GM18526 (cell line): ENCODE results near the gene VSTM2B.

Experiments used
- POLR2A ChIP-seq: IDR thresholded peaks from 3 replicates; pipeline ENCODE4 v1.6.1; 2011; ENCODE audit not compliant: insufficient read length; ENCODE audit errors: extremely low read depth

VSTM2B gene

GRCh38 chr19:29588095-29588494, 62.3 kb downstream of the VSTM2B start:
- no peak for TF ChIP-seq POLR2A

- TF ChIP-seq POLR2A: no peak
Observed at GRCh38 chr19:29590278-29590677, 64.5 kb downstream of the VSTM2B start.

GRCh38 chr19:29591670-29592069, 65.9 kb downstream of the VSTM2B start:
- TF ChIP-seq POLR2A: no peak

- no peak for TF ChIP-seq POLR2A
Observed at GRCh38 chr19:29593869-29594268, 68.1 kb downstream of the VSTM2B start.

GRCh38 chr19:29596080-29596727, 70.4 kb downstream of the VSTM2B start:
- no peak for TF ChIP-seq POLR2A

GRCh38 chr19:29596885-29597525, 71.2 kb downstream of the VSTM2B start:
- TF ChIP-seq POLR2A: no peak

- no peak for TF ChIP-seq POLR2A
Observed at GRCh38 chr19:29598036-29598435, 72.2 kb downstream of the VSTM2B start.

GRCh38 chr19:29598496-29598895, 72.7 kb downstream of the VSTM2B start:
- no peak for TF ChIP-seq POLR2A

GRCh38 chr19:29603308-29603707, 77.5 kb downstream of the VSTM2B start:
- TF ChIP-seq POLR2A: no peak

- TF ChIP-seq POLR2A: peak; percentile 97
Observed at GRCh38 chr19:29605653-29606419, 80.0 kb downstream of the VSTM2B start, which contains the start of gene POP4. POP4 (plus strand) TSS chr19:29606283; CDS start chr19:29606319, 36 bp downstream.

GRCh38 chr19:29606420-29606747, 80.6 kb downstream of the VSTM2B start:
- no peak for TF ChIP-seq POLR2A

GRCh38 chr19:29609636-29610035, 83.8 kb downstream of the VSTM2B start:
- no peak for TF ChIP-seq POLR2A

GRCh38 chr19:29610213-29610573, 84.4 kb downstream of the VSTM2B start:
- no peak for TF ChIP-seq POLR2A

- no peak for TF ChIP-seq POLR2A
Observed at GRCh38 chr19:29610574-29611271, 84.9 kb downstream of the VSTM2B start.

GRCh38 chr19:29612121-29612520, 86.3 kb downstream of the VSTM2B start:
- TF ChIP-seq POLR2A: no peak
